OCI-LY3 (cell line): ENCODE data around the gene RPS27.
A peak's percentile ranks its signal among the peaks of the same experiment; 100 is the strongest.

Source experiments
- H2AFZ ChIP-seq: fragments of 200-600, 300-600 bp; shearing (Covaris generic); 2 replicates; pipeline ENCODE4 v1.6.0; 2014; ENCODE audit warnings: antibody characterized with exemption, low read depth, low read length
- H3K27ac ChIP-seq: fragments of 200-600, 300-600 bp; sonication (generic); 2 replicates; pipeline ENCODE4 v1.5.1; 2014; ENCODE audit warnings: mild to moderate bottlenecking, low read length, moderate library complexity, mixed read lengths
- H3K27me3 ChIP-seq: fragments of 200-600, 300-600 bp; sonication (generic); 2 replicates; pipeline ENCODE4 v1.6.1; 2014; ENCODE audit warnings: low read depth, low read length, mixed read lengths
- H3K36me3 ChIP-seq: fragments of 200-600, 300-600 bp; sonication (generic); replicated peaks from 2 replicates; pipeline ENCODE3; 2014; ENCODE audit warnings: low read depth, low read length, mixed read lengths
- H3K4me1 ChIP-seq: fragments of 300-600, 200-600 bp; sonication (generic); 2 replicates; pipeline ENCODE4 v1.6.1; 2014; ENCODE audit warnings: low read length, mixed read lengths
- H3K4me2 ChIP-seq: fragments of 200-600, 300-600 bp; sonication (generic); 2 replicates; pipeline ENCODE4 v1.6.1; 2014; ENCODE audit warnings: low read length, mixed read lengths
- H3K4me3 ChIP-seq: fragments of 300-600, 200-600 bp; sonication (generic); 2 replicates; pipeline ENCODE4 v1.5.1; 2014; ENCODE audit warnings: antibody characterized with exemption, mild to moderate bottlenecking, low read length, moderate library complexity
- H3K79me2 ChIP-seq: fragments of 300-600, 200-600 bp; shearing (Covaris generic); 2 replicates; pipeline ENCODE4 v1.6.1; 2014; ENCODE audit warnings: mild to moderate bottlenecking, low read length, mixed read lengths
- H3K9ac ChIP-seq: fragments of 300-600, 200-600 bp; shearing (Covaris generic); 2 replicates; pipeline ENCODE4 v1.6.0; 2014; ENCODE audit warnings: mild to moderate bottlenecking, low read length, moderate library complexity
- H3K9me3 ChIP-seq: fragments of 200-600, 300-600 bp; shearing (Covaris generic); 2 replicates; pipeline ENCODE4 v1.6.1; 2014; ENCODE audit warnings: low read length, mixed read lengths; ENCODE audit not compliant: insufficient read depth
- H4K20me1 ChIP-seq: fragments of 200-600, 300-600 bp; sonication (generic); 2 replicates; pipeline ENCODE4 v1.6.1; 2016; ENCODE audit warnings: low read length, mixed read lengths; ENCODE audit not compliant: insufficient read depth
- CTCF ChIP-seq: fragments of 200-600, 300-600 bp; sonication (generic); IDR thresholded peaks from 2 replicates; pipeline ENCODE4 v1.5.1; 2014; ENCODE audit warnings: antibody characterized with exemption, low read length, low read depth
- EZH2phosphoT487 ChIP-seq: fragments of 200-600 bp; shearing (Covaris generic); IDR thresholded peaks from 2 replicates; pipeline ENCODE4 v1.6.1; 2018; ENCODE audit warnings: antibody characterized with exemption, mixed run types, low read depth

Gene RPS27

DNA sequence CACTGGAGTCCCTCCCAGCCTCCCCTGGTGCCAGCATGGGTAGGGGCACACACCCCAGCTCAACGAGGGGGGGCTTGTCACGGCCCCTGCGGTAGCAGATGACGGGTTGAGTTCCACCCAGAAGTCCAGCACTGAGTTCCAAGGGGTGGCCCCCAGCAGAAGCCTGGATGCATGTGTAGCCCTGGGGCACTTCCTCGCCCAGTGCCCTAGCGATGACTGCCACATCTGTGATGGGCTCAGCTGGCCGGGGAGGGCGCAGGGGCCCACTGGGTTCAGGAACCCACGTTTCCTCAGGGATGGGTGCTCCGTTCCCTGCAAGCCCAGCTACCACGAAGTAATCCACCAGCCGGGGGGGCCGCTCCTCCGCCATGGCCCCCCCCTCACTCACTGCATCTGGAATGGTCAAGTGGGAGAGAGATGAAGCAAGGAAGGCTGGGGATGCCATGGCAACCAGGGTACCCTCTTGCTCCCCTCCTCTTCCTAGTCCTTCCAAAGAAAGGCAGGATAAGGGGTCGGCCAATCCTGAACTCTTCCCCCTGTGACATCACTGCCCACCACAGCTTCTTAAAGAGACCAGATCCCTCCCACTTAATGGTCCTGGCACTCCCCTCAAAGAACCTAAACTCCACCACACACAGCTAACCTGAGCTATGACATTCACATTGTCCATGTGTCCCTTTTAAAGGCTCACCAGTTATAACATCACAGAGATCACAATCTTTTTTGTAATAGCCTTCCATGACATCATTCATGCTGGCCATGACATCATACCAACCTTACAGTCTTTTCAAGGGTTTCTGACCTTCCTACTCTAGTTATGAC lies 46.3 kb upstream of the RPS27 start:
- no peak overlapping the region for H2AFZ ChIP-seq
- peak overlapping the region; percentile 94 for H3K27ac ChIP-seq
- H3K4me3 ChIP-seq, result peak overlapping the region; percentile 83
- no peaks in the 10 kb centered on the region for H3K9me3 ChIP-seq
- peaks cover 69% of the 10 kb centered on the region for H3K36me3 ChIP-seq
- peak overlapping the region; percentile 98 for H3K9ac ChIP-seq
- H4K20me1 ChIP-seq, result no peaks in the 10 kb centered on the region
- H3K4me1 ChIP-seq, result peaks cover 44% of the 10 kb centered on the region
- H3K27me3 ChIP-seq, result no peaks in the 10 kb centered on the region
- H3K4me2 ChIP-seq, result peak overlapping the region; percentile 94
- peaks cover 41% of the 10 kb centered on the region for H3K79me2 ChIP-seq
- TF ChIP-seq EZH2phosphoT487 (no peak), CTCF (no peak)

DNA sequence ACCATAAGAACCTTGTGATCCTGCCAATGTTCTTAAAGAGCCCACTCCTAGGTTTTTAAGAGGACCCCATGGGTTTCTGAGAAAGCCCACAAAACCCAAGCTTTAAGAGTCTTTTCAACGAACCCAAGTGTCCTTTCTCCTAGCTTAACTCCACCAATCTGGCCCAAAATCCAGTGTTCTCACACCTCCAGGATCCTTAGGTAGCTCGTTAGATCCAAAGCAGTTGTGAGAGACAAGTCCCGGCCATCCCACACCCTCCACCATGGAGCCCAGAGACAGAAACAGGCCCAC lies 45.8 kb upstream of the RPS27 start:
- peak overlapping the region; percentile 83 for H3K4me3 ChIP-seq

DNA sequence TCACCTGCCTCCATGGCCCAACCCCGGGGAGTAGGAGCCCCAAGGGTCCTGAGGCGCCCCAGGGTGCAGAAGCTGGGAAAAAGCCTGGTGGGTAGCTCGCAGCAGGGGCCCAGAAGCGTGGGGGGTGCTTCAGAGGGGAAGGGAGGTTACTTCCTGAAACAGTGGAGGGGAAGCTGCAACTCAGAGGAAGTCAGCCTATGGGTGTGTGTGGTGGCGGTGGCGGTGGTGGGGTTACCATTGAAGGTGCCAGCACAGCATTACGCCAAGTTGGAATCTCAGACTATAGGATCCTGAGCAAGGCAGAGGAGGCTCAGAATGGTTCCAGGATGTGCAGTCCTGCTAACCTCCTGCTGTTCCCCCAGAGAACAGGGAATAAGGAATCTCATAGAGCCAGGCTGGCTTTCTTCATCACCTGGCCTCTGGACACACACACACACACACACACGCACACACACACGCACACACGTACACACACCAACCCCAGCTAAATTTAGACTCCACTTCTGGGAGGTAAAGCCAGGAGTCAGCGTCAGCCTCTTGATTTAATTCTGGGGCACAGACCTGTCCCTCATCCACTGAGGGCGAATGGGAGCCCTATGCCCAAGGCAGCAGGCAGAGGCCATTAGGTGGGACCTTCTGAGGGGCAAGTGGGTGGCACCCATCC lies 45.3 kb upstream of the RPS27 start:
- H3K79me2 ChIP-seq, result peaks cover 47% of the 10 kb centered on the region
- peak overlapping the region; percentile 94 for H3K27ac ChIP-seq
- H3K4me2 ChIP-seq, result peak overlapping the region; percentile 94
- no peaks in the 10 kb centered on the region for H4K20me1 ChIP-seq
- no peaks in the 10 kb centered on the region for H3K27me3 ChIP-seq
- peak overlapping the region; percentile 98 for H3K9ac ChIP-seq
- no peaks in the 10 kb centered on the region for H3K9me3 ChIP-seq
- peaks cover 64% of the 10 kb centered on the region for H3K36me3 ChIP-seq
- H2AFZ ChIP-seq, result no peak overlapping the region
- TF ChIP-seq EZH2phosphoT487, result no peak
- TF ChIP-seq CTCF, result no peak
- H3K4me3 ChIP-seq, result peak overlapping the region; percentile 83
- peaks cover 52% of the 10 kb centered on the region for H3K4me1 ChIP-seq

More for the DNA sequence above, 45.8 kb upstream of the RPS27 start:
- peaks cover 48% of the 10 kb centered on the region for H3K4me1 ChIP-seq
- H3K79me2 ChIP-seq, result peaks cover 43% of the 10 kb centered on the region
- peak overlapping the region; percentile 94 for H3K27ac ChIP-seq
- H4K20me1 ChIP-seq, result no peaks in the 10 kb centered on the region
- H3K4me2 ChIP-seq, result peak overlapping the region; percentile 94
- no peak for TF ChIP-seq EZH2phosphoT487
- no peak for TF ChIP-seq CTCF
- H3K9me3 ChIP-seq, result no peaks in the 10 kb centered on the region
- H3K27me3 ChIP-seq, result no peaks in the 10 kb centered on the region
- H2AFZ ChIP-seq, result no peak overlapping the region
- peak overlapping the region; percentile 98 for H3K9ac ChIP-seq
- H3K36me3 ChIP-seq, result peaks cover 65% of the 10 kb centered on the region

GRCh38 chr1:153945795-153946621 lies 44.6 kb upstream of the RPS27 start:
- H4K20me1 ChIP-seq, result no peaks in the 10 kb centered on the region
- H3K9ac ChIP-seq, result peak overlapping the region; percentile 98
- peak overlapping the region; percentile 94 for H3K27ac ChIP-seq
- no peaks in the 10 kb centered on the region for H3K27me3 ChIP-seq
- peak overlapping the region; percentile 83 for H3K4me3 ChIP-seq
- H3K4me2 ChIP-seq, result peak overlapping the region; percentile 94
- H3K79me2 ChIP-seq, result peaks cover 54% of the 10 kb centered on the region
- peaks cover 64% of the 10 kb centered on the region for H3K36me3 ChIP-seq
- H2AFZ ChIP-seq, result no peak overlapping the region
- no peaks in the 10 kb centered on the region for H3K9me3 ChIP-seq
- peaks cover 53% of the 10 kb centered on the region for H3K4me1 ChIP-seq
- TF ChIP-seq EZH2phosphoT487, result no peak
- TF ChIP-seq CTCF, result no peak
